SK-N-SH (cell line): ENCODE data around the gene HS3ST4. TPM values are rescaled to one million over a fixed set of nuclear protein-coding genes. Genes with fewer than 3 reads are reported as not detected.

Experiments used
- CTCF ChIA-PET: fragments of 300-600, 350-600 bp; formaldehyde crosslinking; extraction: SDS; loops from one replicate; lab custom pipeline; 2021; lab: Yijun Ruan, JAX
- POLR2A ChIA-PET: fragments of 350-600 bp; sonication (Branson Sonifier 250); formaldehyde crosslinking; extraction: SDS; loops from one replicate; lab custom pipeline; 2020; ENCODE audit warnings: antibody characterized with exemption, inconsistent platforms; lab: Yijun Ruan, JAX
- DNase-seq: peaks from one replicate; pipeline ENCODE4 v3.0.0; 2012
- H2AFZ ChIP-seq: fragments of 200-600 bp; sonication (generic); 2 replicates; pipeline ENCODE4 v1.8.1; 2016; ENCODE audit warnings: antibody characterized with exemption, mild to moderate bottlenecking, low read depth
- H3F3A ChIP-seq: fragments of 200-600 bp; sonication (generic); replicated peaks from 2 replicates; pipeline ENCODE3; 2016; ENCODE audit warnings: antibody characterized with exemption, mild to moderate bottlenecking; ENCODE audit not compliant: insufficient read depth
- H3K27ac ChIP-seq, 2 experiments: fragments of 200-500 bp in 1 of 2; fragments of 200-600 bp in 1 of 2; sonication (Bioruptor generic) in 1 of 2; sonication (generic), shearing (Covaris generic) in 1 of 2; 2 replicates each; pipeline versions ENCODE4 v1.5.1 to v1.6.1; 2014 to 2016; ENCODE audit warnings: low read depth in 2 of 2, inconsistent platforms in 1 of 2, low read length in 1 of 2, mild to moderate bottlenecking in 1 of 2, mixed read lengths in 1 of 2
- H3K27me3 ChIP-seq: fragments of 200-600 bp; sonication (generic), shearing (Covaris generic); 2 replicates; pipeline ENCODE4 v1.6.1; 2016; ENCODE audit warnings: mixed run types; ENCODE audit not compliant: insufficient read depth
- H3K36me3 ChIP-seq, 2 experiments: fragments of 200-500 bp in 1 of 2; fragments of 200-600 bp in 1 of 2; sonication (Bioruptor generic) in 1 of 2; sonication (generic) in 1 of 2; replicated peaks in 1 of 2; 2 replicates each; pipeline versions ENCODE3 to v1.5.1; 2014 to 2016; ENCODE audit warnings: low read length in 1 of 2, mild to moderate bottlenecking in 1 of 2; ENCODE audit not compliant: insufficient read depth in 2 of 2, control insufficient read depth in 1 of 2
- H3K4me1 ChIP-seq, 2 experiments: fragments of 200-500 bp in 1 of 2; fragments of 200-600 bp in 1 of 2; sonication (Bioruptor generic) in 1 of 2; sonication (generic), shearing (Covaris generic) in 1 of 2; 2 replicates each; pipeline versions ENCODE4 v1.5.1 to v1.6.1; 2014 to 2016; ENCODE audit warnings: low read depth in 1 of 2, low read length in 1 of 2, mixed run types in 1 of 2; ENCODE audit not compliant: insufficient read depth in 2 of 2, control insufficient read depth in 1 of 2
- H3K4me2 ChIP-seq: fragments of 200-600 bp; sonication (generic), shearing (Covaris generic); 2 replicates; pipeline ENCODE4 v1.6.1; 2017; ENCODE audit warnings: mixed run types
- H3K4me3 ChIP-seq, 2 experiments: fragments of 200-500 bp in 1 of 2; fragments of 200-600 bp in 1 of 2; sonication (Bioruptor generic) in 1 of 2; sonication (generic), shearing (Covaris generic) in 1 of 2; 2 replicates each; pipeline versions ENCODE4 v1.5.1 to v1.8.1; 2014 to 2016; ENCODE audit warnings: low read depth in 2 of 2, inconsistent platforms in 1 of 2, low read length in 1 of 2, mild to moderate bottlenecking in 1 of 2, mixed read lengths in 1 of 2, moderate library complexity in 1 of 2
- H3K79me2 ChIP-seq: fragments of 200-600 bp; sonication (generic); 2 replicates; pipeline ENCODE4 v1.8.1; 2017; ENCODE audit warnings: mild to moderate bottlenecking; ENCODE audit not compliant: insufficient read depth
- H3K9ac ChIP-seq: fragments of 200-600 bp; sonication (generic); 2 replicates; pipeline ENCODE4 v1.6.1; 2017; ENCODE audit warnings: mixed run types
- H3K9me2 ChIP-seq: fragments of 200-600 bp; sonication (generic); 2 replicates; pipeline ENCODE4 v1.6.1; 2017; ENCODE audit warnings: mixed run types
- H3K9me3 ChIP-seq: fragments of 200-600 bp; sonication (generic); 2 replicates; pipeline ENCODE4 v1.6.1; 2017; ENCODE audit warnings: mixed run types, mild to moderate bottlenecking, moderate library complexity
- H4K20me1 ChIP-seq: fragments of 200-600 bp; sonication (generic); 2 replicates; pipeline ENCODE4 v1.6.1; 2017; ENCODE audit warnings: mild to moderate bottlenecking, mixed run types; ENCODE audit not compliant: insufficient read depth
- CHD2 ChIP-seq: fragments of 150-350 bp; IDR thresholded peaks from 2 replicates; pipeline ENCODE4 v1.6.1; 2018; ENCODE audit warnings: low read length; ENCODE audit not compliant: partially characterized antibody
- CTCF ChIP-seq: fragments of 200-600 bp; sonication (generic); IDR thresholded peaks from 2 replicates; pipeline ENCODE4 v1.6.1; 2017; ENCODE audit warnings: antibody characterized with exemption, mild to moderate bottlenecking, moderate library complexity
- EP300 ChIP-seq, 2 experiments: IDR thresholded peaks; 2 replicates each; pipeline versions ENCODE4 v1.4.0 to v1.6.1; 2012; ENCODE audit warnings: borderline replicate concordance in 1 of 2, low read depth in 1 of 2, low read length in 1 of 2
- EZH2phosphoT487 ChIP-seq: fragments of 200-600 bp; sonication (generic); IDR thresholded peaks from 2 replicates; pipeline ENCODE4 v1.6.1; 2017; ENCODE audit warnings: low read depth, mixed run types, mild to moderate bottlenecking, antibody characterized with exemption, moderate library complexity, borderline replicate concordance
- FOXJ3 ChIP-seq: sonication (generic); formaldehyde crosslinking; IDR thresholded peaks from 2 replicates; pipeline ENCODE4 v1.5.1; 2020; ENCODE audit warnings: mild to moderate bottlenecking, missing genetic modification reagents
- FOXM1 ChIP-seq: IDR thresholded peaks from 2 replicates; pipeline ENCODE4 v1.4.0; 2012; ENCODE audit warnings: low read depth, mild to moderate bottlenecking
- GABPA ChIP-seq: IDR thresholded peaks from 2 replicates; pipeline ENCODE4 v1.4.0; 2012; ENCODE audit warnings: low read depth, mild to moderate bottlenecking
- IRF3 ChIP-seq: fragments of 150-350 bp; IDR thresholded peaks from 2 replicates; pipeline ENCODE4 v1.6.1; 2016; ENCODE audit warnings: mild to moderate bottlenecking, low read depth, low read length
- MEF2A ChIP-seq: IDR thresholded peaks from 2 replicates; pipeline ENCODE4 v1.4.0; 2012; ENCODE audit warnings: low read depth, borderline replicate concordance
- NFIC ChIP-seq: IDR thresholded peaks from 2 replicates; pipeline ENCODE4 v1.4.0; 2012; ENCODE audit warnings: borderline replicate concordance
- POLR2AphosphoS5 ChIP-seq: IDR thresholded peaks from 2 replicates; pipeline ENCODE4 v1.6.1; 2012; ENCODE audit warnings: low read depth, low read length
- RAD21 ChIP-seq: IDR thresholded peaks from 2 replicates; pipeline ENCODE4 v1.6.1; 2012; ENCODE audit warnings: mild to moderate bottlenecking, low read length
- RCOR1 ChIP-seq: fragments of 150-350 bp; IDR thresholded peaks from 2 replicates; pipeline ENCODE4 v1.6.1; 2017; ENCODE audit warnings: antibody characterized with exemption, low read length
- REST ChIP-seq: IDR thresholded peaks from 2 replicates; pipeline ENCODE4 v1.6.1; 2012; ENCODE audit warnings: mild to moderate bottlenecking, low read depth, low read length, moderate library complexity
- SMC3 ChIP-seq: IDR thresholded peaks from 2 replicates; pipeline ENCODE4 v1.6.1; 2012; ENCODE audit warnings: low read depth, low read length, improper control_type of control experiment
- TAF1 ChIP-seq: IDR thresholded peaks from 2 replicates; pipeline ENCODE4 v1.6.1; 2012; ENCODE audit warnings: low read depth, mild to moderate bottlenecking, low read length, moderate library complexity, borderline replicate concordance
- TCF12 ChIP-seq: IDR thresholded peaks from 2 replicates; pipeline ENCODE4 v1.4.0; 2012
- ZBTB33 ChIP-seq: IDR thresholded peaks from 2 replicates; pipeline ENCODE4 v1.4.0; 2012; ENCODE audit warnings: low read depth, borderline replicate concordance
- WGBS: methylation state at CpG from one replicate; pipeline ENCODE4 v1.1.6; 2017; ENCODE audit warnings: low lambda C conversion rate; 5-methylcytosine and 5-hydroxymethylcytosine counted together
- polyA plus RNA-seq, 3 experiments: library from polyadenylated mRNA; depleted of rRNA; stranded (reverse); fragments of >200 nt; gene quantifications; 2 replicates each; pipeline ENCODE4 v1.2.3, GENCODE V29; 2012

HS3ST4 gene
- polyA plus RNA-seq, 1 of the 3 experiments (the other 2 are of a cell fraction), result not detected

- no peak for DNase-seq
- Histone ChIP-seq H3K9me2 (no peaks in the 10 kb centered on the region), H2AFZ (no peak overlapping the region), H3K9me3 (no peaks in the 10 kb centered on the region), H3K27me3 (no peaks in the 10 kb centered on the region), H3K9ac (no peak overlapping the region), H3K4me2 (no peak overlapping the region), H3K27ac (no peak overlapping the region), H3K36me3 (no peaks in the 10 kb centered on the region), H3K79me2 (no peaks in the 10 kb centered on the region), H4K20me1 (no peaks in the 10 kb centered on the region), H3K4me1 (no peaks in the 10 kb centered on the region), H3K4me3 (no peak overlapping the region), H3F3A (no peaks in the 10 kb centered on the region)
- WGBS, result 18% methylated on average over 5 of the region's 5 CpGs
- ChIA-PET CTCF (no interaction called here), POLR2A (no interaction called here)
- TF ChIP-seq RCOR1, result no peak
- no peak for TF ChIP-seq MEF2A
Observed at GRCh38 chr16:26111900-26112299, 420.1 kb downstream of the HS3ST4 start.

GRCh38 chr16:26118575-26118974, 426.8 kb downstream of the HS3ST4 start:
- CTCF ChIA-PET, result no interaction called here
- TF ChIP-seq IRF3 (no peak), GABPA (no peak), EP300 (IDR thresholded peaks at IDR 0.05; ENCODE audit: borderline replicate concordance in 1 of 2, low read depth in 1 of 2, low read length in 1 of 2) (no peak), CTCF (no peak), SMC3 (no peak), NFIC (no peak), ZBTB33 (no peak), CHD2 (no peak), POLR2AphosphoS5 (no peak), FOXM1 (no peak), REST (no peak), EZH2phosphoT487 (no peak), FOXJ3 (CRISPR knock-in tag) (no peak), MEF2A (no peak), RAD21 (no peak), TCF12 (no peak), TAF1 (no peak)
- H2AFZ ChIP-seq, result no peak overlapping the region
- no peaks in the 10 kb centered on the region for H3K27me3 ChIP-seq
- POLR2A ChIA-PET, result no interaction called here
- H3K4me2 ChIP-seq, result no peak overlapping the region
- H3K9me3 ChIP-seq, result no peaks in the 10 kb centered on the region
- no peaks in the 10 kb centered on the region for H3K79me2 ChIP-seq
- H3K36me3 ChIP-seq, result no peaks in the 10 kb centered on the region
- H3K9me2 ChIP-seq, result no peaks in the 10 kb centered on the region
- DNase-seq, result no peak
- no peaks in the 10 kb centered on the region for H3F3A ChIP-seq
- no peak overlapping the region for H3K9ac ChIP-seq
- H3K27ac ChIP-seq, result no peak overlapping the region
- no peak overlapping the region for H3K4me3 ChIP-seq
- H4K20me1 ChIP-seq, result no peaks in the 10 kb centered on the region
- no peaks in the 10 kb centered on the region for H3K4me1 ChIP-seq
- 3% methylated on average over 3 of the region's 3 CpGs for WGBS
